Lung (tissue), 12 donors: Measurements from ENCODE around the gene JUP. TPM values are rescaled to one million over a fixed set of nuclear protein-coding genes. Genes with fewer than 3 reads are reported as not detected.

Source experiments
- ATAC-seq: fragments of 200-7000 bp; cut with Tn5 transposase; one replicate; pipeline ENCODE4 v1.9.1; 2020; ENCODE audit warnings: moderate number of reproducible peaks; ENCODE audit not compliant: insufficient read depth, low FRiP score
- DNase-seq, 3 donors: peaks; one replicate each; pipeline ENCODE4 v3.0.0-alpha.2; 2013 to 2017
- H3K27ac ChIP-seq, 2 donors: one replicate each; pipeline ENCODE4 v1.5.1; 2013; ENCODE audit warnings: mild to moderate bottlenecking in 2 of 2, moderate library complexity in 2 of 2, control low read depth in 1 of 2, inconsistent platforms in 1 of 2, low read depth in 1 of 2, low read length in 1 of 2
- H3K27me3 ChIP-seq, 3 donors: one replicate each; pipeline ENCODE4 v1.5.1; 2013; ENCODE audit warnings: low read length in 2 of 3; ENCODE audit not compliant: control insufficient read depth in 3 of 3, insufficient read depth in 3 of 3
- H3K36me3 ChIP-seq, 4 donors: one replicate each; pipeline ENCODE4 v1.5.1; 2013; ENCODE audit warnings: low read length in 4 of 4, mild to moderate bottlenecking in 1 of 4, moderate library complexity in 1 of 4; ENCODE audit not compliant: control insufficient read depth in 4 of 4, insufficient read depth in 4 of 4
- H3K4me1 ChIP-seq, 5 donors: one replicate each; pipeline ENCODE4 v1.5.1; 2013; ENCODE audit warnings: low read length in 5 of 5, mild to moderate bottlenecking in 2 of 5, moderate library complexity in 1 of 5; ENCODE audit not compliant: control insufficient read depth in 5 of 5, insufficient read depth in 5 of 5
- H3K4me3 ChIP-seq: one replicate; pipeline ENCODE4 v1.5.1; 2013; ENCODE audit warnings: mild to moderate bottlenecking, control low read depth, moderate library complexity
- H3K9ac ChIP-seq, 2 donors: one replicate each; pipeline ENCODE4 v1.5.1; 2013; ENCODE audit warnings: low read length in 2 of 2, control low read depth in 1 of 2; ENCODE audit not compliant: insufficient read depth in 1 of 2
- H3K9me3 ChIP-seq, 4 donors: one replicate each; pipeline ENCODE4 v1.5.1; 2013; ENCODE audit warnings: low read length in 3 of 4, mild to moderate bottlenecking in 1 of 4, moderate library complexity in 1 of 4; ENCODE audit not compliant: control insufficient read depth in 4 of 4, insufficient read depth in 3 of 4
- CTCF ChIP-seq: IDR thresholded peaks from 2 replicates; pipeline ENCODE4 v1.5.1; 2012; ENCODE audit warnings: mild to moderate bottlenecking; ENCODE audit errors: control extremely low read depth, extremely low read depth
- whole genome bisulfite sequencing, 2 donors: extraction: QIAGEN DNeasy Blood & Tissue Kit; methylation state at CpG; one replicate each; pipeline ENCODE4 v1.1.7; 2013; 5-methylcytosine and 5-hydroxymethylcytosine counted together
- polyA plus RNA-seq, 2 donors: library from polyadenylated mRNA; stranded (reverse); fragments of 200-250 nt; gene quantifications; one replicate each; pipeline ENCODE4 v1.2.1, GENCODE V29; 2013
- total RNA-seq, 2 donors: library from RNA; depleted of rRNA in 1 of 2; stranded (reverse); fragments of >200 nt in 1 of 2; gene quantifications; one replicate each; pipeline ENCODE4 v1.2.1, GENCODE V29; 2014 to 2021
- donor health status: control.
- donor health status: control.
- donor health status: Bipolar disorder and iron deficiency.
- donor health status: healthy.
- donor health status: DM: yes; HTN: yes; CAD: no.

The JUP gene
- total and polyA plus RNA-seq, 4 donors, result 60.9 to 150 (median 101) TPM

GRCh38 chr17:41762841-41763240, 23.7 kb downstream of the JUP start:
- Histone ChIP-seq H3K36me3 (peaks cover 15 to 55% (median 39%) of the 10 kb centered on the region in 4 donors), H3K9ac (no peak overlapping the region), H3K4me1 (no peaks in the 10 kb centered on the region), H3K9me3 (no peaks in the 10 kb centered on the region), H3K4me3 (no peak overlapping the region), H3K27me3 (no peaks in the 10 kb centered on the region), H3K27ac (no peak overlapping the region)
- 95 to 97% methylated on average over 16 of the region's 16 CpGs for WGBS, 2 donors
- ATAC-seq (no peak), DNase-seq (no peak)
- no peak for TF ChIP-seq CTCF

GRCh38 chr17:41762391-41762790, 24.1 kb downstream of the JUP start:
- no peak for TF ChIP-seq CTCF
- DNase-seq (no peak), ATAC-seq (no peak)
- 89 to 97% methylated on average over 6 of the region's 6 CpGs for WGBS, 2 donors
- Histone ChIP-seq H3K27me3 (no peaks in the 10 kb centered on the region), H3K27ac (no peak overlapping the region), H3K4me3 (no peak overlapping the region), H3K9ac (no peak overlapping the region), H3K9me3 (no peaks in the 10 kb centered on the region), H3K36me3 (peaks cover 12 to 55% (median 36%) of the 10 kb centered on the region in 4 donors), H3K4me1 (no peaks in the 10 kb centered on the region)

- TF ChIP-seq CTCF, result no peak
- Histone ChIP-seq H3K27ac (no peak overlapping the region), H3K9ac (no peak overlapping the region), H3K4me3 (no peak overlapping the region), H3K27me3 (no peaks in the 10 kb centered on the region), H3K9me3 (no peaks in the 10 kb centered on the region), H3K4me1 (no peaks in the 10 kb centered on the region), H3K36me3 (peaks cover 16 to 59% (median 34%) of the 10 kb centered on the region in 4 donors)
- 94 to 95% methylated on average over 6 of the region's 6 CpGs for WGBS, 2 donors
- DNase-seq (no peak), ATAC-seq (no peak)
Observed at GRCh38 chr17:41760878-41761277, 25.6 kb downstream of the JUP start.

GRCh38 chr17:41758601-41759000, 27.9 kb downstream of the JUP start:
- DNase-seq (no peak), ATAC-seq (no peak)
- no peaks in the 10 kb centered on the region for H3K4me1 ChIP-seq
- H3K27me3 ChIP-seq, result no peaks in the 10 kb centered on the region
- no peak for TF ChIP-seq CTCF
- WGBS, 2 donors, result 86 to 87% methylated on average over 9 of the region's 9 CpGs
- peaks cover 17 to 68% (median 26%) of the 10 kb centered on the region in 4 donors for H3K36me3 ChIP-seq
- no peak overlapping the region for H3K9ac ChIP-seq
- no peak overlapping the region for H3K4me3 ChIP-seq
- no peaks in the 10 kb centered on the region for H3K9me3 ChIP-seq
- H3K27ac ChIP-seq, result no peak overlapping the region
